ENCODE results near the gene IFRD2. TPM values are rescaled to one million over a fixed set of nuclear protein-coding genes. Genes with fewer than 3 reads are reported as not detected.
A peak's percentile ranks its signal among the peaks of the same experiment; 100 is the strongest.

Gene IFRD2
- total and polyA plus RNA-seq, 9 of the 15 experiments (the other 6 are each of a cell fraction or from before 2014, with no cell fraction given) = 30.5 to 115 (median 52.8) TPM

DNA sequence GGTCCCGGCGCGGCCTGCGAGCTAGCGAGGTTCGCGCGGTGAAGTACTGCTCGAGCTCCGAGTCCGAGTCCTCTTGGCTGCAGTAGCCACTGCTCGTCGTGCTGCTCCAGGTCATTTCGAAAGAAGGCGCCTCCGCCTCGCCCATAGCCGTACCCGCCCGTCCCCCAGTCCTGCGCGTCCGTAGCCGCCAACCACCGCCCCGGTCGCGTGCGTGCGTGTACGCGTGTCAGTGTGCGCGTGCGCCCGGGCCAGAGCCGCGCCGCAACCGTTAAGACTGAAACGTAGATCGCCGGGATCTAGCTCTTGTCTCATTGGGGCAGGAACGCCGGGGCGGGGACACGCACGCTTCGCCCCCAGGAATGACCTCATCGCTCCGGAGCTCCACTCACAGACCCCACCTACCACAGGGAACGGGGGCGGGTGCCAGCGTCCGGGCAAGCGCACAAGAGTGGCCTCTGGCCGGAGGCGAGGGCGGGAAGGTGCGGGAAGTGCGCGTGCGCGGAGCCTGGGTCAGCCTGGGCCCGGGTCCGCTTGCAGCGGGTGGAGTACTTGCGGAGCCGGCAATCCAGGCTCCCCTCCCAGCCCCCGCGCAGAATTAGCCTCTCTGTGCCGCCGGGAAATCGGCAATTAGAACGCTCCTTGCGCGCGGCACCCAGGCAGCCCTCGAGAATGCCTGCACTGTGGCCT, 45.1 kb upstream of the IFRD2 start (continued):
- TF ChIP-seq, protein P1, sequence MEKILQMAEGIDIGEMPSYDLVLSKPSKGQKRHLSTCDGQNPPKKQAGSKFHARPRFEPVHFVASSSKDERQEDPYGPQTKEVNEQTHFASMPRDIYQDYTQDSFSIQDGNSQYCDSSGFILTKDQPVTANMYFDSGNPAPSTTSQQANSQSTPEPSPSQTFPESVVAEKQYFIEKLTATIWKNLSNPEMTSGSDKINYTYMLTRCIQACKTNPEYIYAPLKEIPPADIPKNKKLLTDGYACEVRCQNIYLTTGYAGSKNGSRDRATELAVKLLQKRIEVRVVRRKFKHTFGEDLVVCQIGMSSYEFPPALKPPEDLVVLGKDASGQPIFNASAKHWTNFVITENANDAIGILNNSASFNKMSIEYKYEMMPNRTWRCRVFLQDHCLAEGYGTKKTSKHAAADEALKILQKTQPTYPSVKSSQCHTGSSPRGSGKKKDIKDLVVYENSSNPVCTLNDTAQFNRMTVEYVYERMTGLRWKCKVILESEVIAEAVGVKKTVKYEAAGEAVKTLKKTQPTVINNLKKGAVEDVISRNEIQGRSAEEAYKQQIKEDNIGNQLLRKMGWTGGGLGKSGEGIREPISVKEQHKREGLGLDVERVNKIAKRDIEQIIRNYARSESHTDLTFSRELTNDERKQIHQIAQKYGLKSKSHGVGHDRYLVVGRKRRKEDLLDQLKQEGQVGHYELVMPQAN (IDR thresholded peaks at IDR 0.05; ENCODE audit: borderline replicate concordance) = peak; percentile 79
- TF ChIP-seq YY1 (IDR thresholded peaks at IDR 0.05; ENCODE audit: borderline replicate concordance in 1 of 3, control insufficient read depth in 1 of 3, extremely low read depth in 1 of 3, insufficient read depth in 3 of 3, insufficient read length in 1 of 3, insufficient replicate concordance in 2 of 3, low read depth in 1 of 3, low read length in 2 of 3) = peak in 1 of 3 experiments; percentile 12
- 0 out of 2 replicates have a peak, but pooled peaks have one; percentile 16 for TF ChIP-seq ZBTB5 (IDR thresholded peaks at IDR 0.05)
- TF ChIP-seq ZBTB1 (CRISPR knock-in tag; IDR thresholded peaks at IDR 0.05; ENCODE audit: borderline replicate concordance, low read depth) = 0 out of 2 replicates have a peak, but pooled peaks have one; percentile 2
- no peak for TF ChIP-seq CAMTA2 (CRISPR knock-in tag; conservative IDR thresholded peaks at IDR 0.05)
- TF ChIP-seq ARID4B (CRISPR knock-in tag; IDR thresholded peaks at IDR 0.05) = peak; percentile 80; the same call in 1 of the 2 replicates
- no peak for TF ChIP-seq DEAF1 (CRISPR knock-in tag; IDR thresholded peaks at IDR 0.05)
- no peak for TF ChIP-seq BRD4 (IDR thresholded peaks at IDR 0.05)
- TF ChIP-seq POLR2G (IDR thresholded peaks at IDR 0.05; ENCODE audit: low read depth, low read length) = peak; percentile 88
- no peak for TF ChIP-seq FOXA1 (IDR thresholded peaks at IDR 0.05; ENCODE audit: borderline replicate concordance)
- TF ChIP-seq GABPB1 (CRISPR knock-in tag; IDR thresholded peaks at IDR 0.05) = peak; percentile 67
- TF ChIP-seq, protein P2, sequence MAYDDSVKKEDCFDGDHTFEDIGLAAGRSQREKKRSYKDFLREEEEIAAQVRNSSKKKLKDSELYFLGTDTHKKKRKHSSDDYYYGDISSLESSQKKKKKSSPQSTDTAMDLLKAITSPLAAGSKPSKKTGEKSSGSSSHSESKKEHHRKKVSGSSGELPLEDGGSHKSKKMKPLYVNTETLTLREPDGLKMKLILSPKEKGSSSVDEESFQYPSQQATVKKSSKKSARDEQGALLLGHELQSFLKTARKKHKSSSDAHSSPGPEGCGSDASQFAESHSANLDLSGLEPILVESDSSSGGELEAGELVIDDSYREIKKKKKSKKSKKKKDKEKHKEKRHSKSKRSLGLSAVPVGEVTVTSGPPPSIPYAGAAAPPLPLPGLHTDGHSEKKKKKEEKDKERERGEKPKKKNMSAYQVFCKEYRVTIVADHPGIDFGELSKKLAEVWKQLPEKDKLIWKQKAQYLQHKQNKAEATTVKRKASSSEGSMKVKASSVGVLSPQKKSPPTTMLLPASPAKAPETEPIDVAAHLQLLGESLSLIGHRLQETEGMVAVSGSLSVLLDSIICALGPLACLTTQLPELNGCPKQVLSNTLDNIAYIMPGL (CRISPR knock-in tag; IDR thresholded peaks at IDR 0.05) = no peak
